ENCODE data around the gene IL10RB.
"Not testable (repeated sequence)": the region's sequence is repeated elsewhere in the genome, so short reads cannot be mapped to it uniquely, and the experiment has no call there.

Gene IL10RB

GRCh38 chr21:33266050-33266788 is at the start of gene IL10RB:
IL10RB (plus strand) TSS chr21:33266367; CDS start chr21:33266466, 99 bp downstream.
- peak; percentile 78 for DNase-seq

GRCh38 chr21:33217138-33217520 is 49.0 kb upstream of the IL10RB start:
- DNase-seq = no peak

- DNase-seq = no peak
Observed at GRCh38 chr21:33219300-33219699, 46.9 kb upstream of the IL10RB start.

- no peak for DNase-seq
Observed at GRCh38 chr21:33219954-33220353, 46.2 kb upstream of the IL10RB start.

GRCh38 chr21:33225376-33225775 is 40.8 kb upstream of the IL10RB start:
- DNase-seq = not testable (repeated sequence)

- DNase-seq = no peak
Observed at GRCh38 chr21:33228455-33228854, 37.7 kb upstream of the IL10RB start.

GRCh38 chr21:33229099-33229783 is 36.9 kb upstream of the IL10RB start:
- no peak for DNase-seq

GRCh38 chr21:33229784-33230544 is 36.2 kb upstream of the IL10RB start, which contains the start of gene IFNAR2:
IFNAR2 (plus strand) TSS chr21:33229938; CDS start chr21:33241923, 11,985 bp downstream.
- DNase-seq = peak; percentile 76

GRCh38 chr21:33230545-33231324 is 35.4 kb upstream of the IL10RB start:
- peak; percentile 57 for DNase-seq

- DNase-seq = no peak
Observed at GRCh38 chr21:33231526-33231925, 34.6 kb upstream of the IL10RB start.

- DNase-seq = no peak
Observed at GRCh38 chr21:33232291-33233034, 33.7 kb upstream of the IL10RB start.

- no peak for DNase-seq
Observed at GRCh38 chr21:33234635-33235520, 31.3 kb upstream of the IL10RB start.

- DNase-seq = no peak
Observed at GRCh38 chr21:33236013-33236686, 30.0 kb upstream of the IL10RB start.

- no peak for DNase-seq
Observed at GRCh38 chr21:33236766-33237165, 29.4 kb upstream of the IL10RB start.

GRCh38 chr21:33237486-33237885 is 28.7 kb upstream of the IL10RB start:
- DNase-seq = no peak

GRCh38 chr21:33238146-33238545 is 28.0 kb upstream of the IL10RB start:
- no peak for DNase-seq

- DNase-seq = no peak
Observed at GRCh38 chr21:33238565-33239255, 27.5 kb upstream of the IL10RB start.

GRCh38 chr21:33239559-33240127 is 26.5 kb upstream of the IL10RB start:
- not testable (repeated sequence) for DNase-seq

- no peak for DNase-seq
Observed at GRCh38 chr21:33240404-33240803, 25.8 kb upstream of the IL10RB start.

Measured in CD4-positive, alpha-beta T cell treated with Interleukin-15 for 1 hour (primary cell).